ENCODE data around the gene SLX4IP. TPM values are rescaled to one million over a fixed set of nuclear protein-coding genes. Genes with fewer than 3 reads are reported as not detected.

Gene SLX4IP
- total RNA-seq, 4 donors from 2014 or later = 4.8 to 7.2 (median 5.7) TPM

DNA sequence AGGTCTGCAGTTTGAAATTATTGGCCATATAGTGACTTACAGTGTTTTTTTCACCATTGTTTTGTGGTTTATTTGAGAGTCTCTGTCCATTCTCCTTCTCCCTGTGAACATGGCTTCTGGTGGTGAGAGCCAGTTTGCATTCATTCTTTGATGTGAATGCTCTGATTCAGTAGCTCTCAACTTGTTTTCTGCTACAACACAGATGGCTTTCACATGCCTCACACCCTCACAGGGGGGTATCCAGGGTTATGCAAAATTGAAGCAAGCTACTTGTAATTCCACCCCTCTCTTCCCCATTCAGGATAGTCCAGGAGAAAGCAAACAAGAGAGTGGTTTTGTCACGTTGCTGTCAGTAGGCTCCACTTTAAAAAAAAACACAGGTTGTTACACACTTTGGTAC lies 55.6 kb downstream of the SLX4IP start:
- no peak for DNase-seq (ENCODE audit: low spot score in 2 of 2)
- no peak for TF ChIP-seq EP300 (IDR thresholded peaks at IDR 0.05)
- no peak for TF ChIP-seq POLR2A (IDR thresholded peaks at IDR 0.05)
- TF ChIP-seq, protein P1, sequence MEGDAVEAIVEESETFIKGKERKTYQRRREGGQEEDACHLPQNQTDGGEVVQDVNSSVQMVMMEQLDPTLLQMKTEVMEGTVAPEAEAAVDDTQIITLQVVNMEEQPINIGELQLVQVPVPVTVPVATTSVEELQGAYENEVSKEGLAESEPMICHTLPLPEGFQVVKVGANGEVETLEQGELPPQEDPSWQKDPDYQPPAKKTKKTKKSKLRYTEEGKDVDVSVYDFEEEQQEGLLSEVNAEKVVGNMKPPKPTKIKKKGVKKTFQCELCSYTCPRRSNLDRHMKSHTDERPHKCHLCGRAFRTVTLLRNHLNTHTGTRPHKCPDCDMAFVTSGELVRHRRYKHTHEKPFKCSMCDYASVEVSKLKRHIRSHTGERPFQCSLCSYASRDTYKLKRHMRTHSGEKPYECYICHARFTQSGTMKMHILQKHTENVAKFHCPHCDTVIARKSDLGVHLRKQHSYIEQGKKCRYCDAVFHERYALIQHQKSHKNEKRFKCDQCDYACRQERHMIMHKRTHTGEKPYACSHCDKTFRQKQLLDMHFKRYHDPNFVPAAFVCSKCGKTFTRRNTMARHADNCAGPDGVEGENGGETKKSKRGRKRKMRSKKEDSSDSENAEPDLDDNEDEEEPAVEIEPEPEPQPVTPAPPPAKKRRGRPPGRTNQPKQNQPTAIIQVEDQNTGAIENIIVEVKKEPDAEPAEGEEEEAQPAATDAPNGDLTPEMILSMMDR (IDR thresholded peaks at IDR 0.05) = no peak
- no peak for TF ChIP-seq POLR2AphosphoS5 (IDR thresholded peaks at IDR 0.05)

DNA sequence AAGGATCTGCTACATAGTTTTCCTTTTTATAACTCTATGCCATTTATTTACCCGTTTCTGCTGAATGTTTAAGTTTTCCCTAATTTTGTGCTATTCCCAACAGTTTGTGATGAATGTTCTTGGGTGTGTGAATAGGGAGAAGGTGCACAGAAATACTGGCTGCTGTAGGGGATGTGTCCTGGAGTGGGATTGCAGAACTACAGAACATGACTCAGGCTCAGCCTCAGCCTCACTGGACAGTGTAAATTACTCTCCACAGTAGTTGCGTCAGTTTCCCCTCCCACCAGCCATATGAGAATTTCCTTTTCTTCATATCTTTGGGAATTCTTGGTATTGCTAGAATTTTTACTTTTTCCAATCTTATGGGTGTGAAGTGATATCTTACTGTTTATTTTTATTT lies 57.0 kb downstream of the SLX4IP start:
- H3K36me3 ChIP-seq = no peaks in the 10 kb centered on the region
- no peak overlapping the region for H3K27ac ChIP-seq
- no peaks in the 10 kb centered on the region for H3K27me3 ChIP-seq
- H3K4me3 ChIP-seq = no peak overlapping the region
- WGBS = 80% methylated on average over 2 of the region's 2 CpGs
- H3K9me3 ChIP-seq = no peaks in the 10 kb centered on the region
- H3K4me1 ChIP-seq = peaks cover 7% of the 10 kb centered on the region
- TF ChIP-seq POLR2A (IDR thresholded peaks at IDR 0.05) = no peak
- no peak for TF ChIP-seq EP300 (IDR thresholded peaks at IDR 0.05)
- no peak for TF ChIP-seq POLR2AphosphoS5 (IDR thresholded peaks at IDR 0.05)
- TF ChIP-seq, protein P1 (IDR thresholded peaks at IDR 0.05) = no peak
- DNase-seq (ENCODE audit: low spot score in 2 of 2) = no peak

More for the DNA sequence above, 55.6 kb downstream of the SLX4IP start:
- no peaks in the 10 kb centered on the region for H3K27me3 ChIP-seq
- no peaks in the 10 kb centered on the region for H3K36me3 ChIP-seq
- H3K27ac ChIP-seq = no peak overlapping the region
- H3K4me3 ChIP-seq = no peak overlapping the region
- WGBS = 73% methylated on average over 1 of the region's 1 CpG
- H3K4me1 ChIP-seq = peaks cover 14% of the 10 kb centered on the region
- H3K9me3 ChIP-seq = no peaks in the 10 kb centered on the region

DNA sequence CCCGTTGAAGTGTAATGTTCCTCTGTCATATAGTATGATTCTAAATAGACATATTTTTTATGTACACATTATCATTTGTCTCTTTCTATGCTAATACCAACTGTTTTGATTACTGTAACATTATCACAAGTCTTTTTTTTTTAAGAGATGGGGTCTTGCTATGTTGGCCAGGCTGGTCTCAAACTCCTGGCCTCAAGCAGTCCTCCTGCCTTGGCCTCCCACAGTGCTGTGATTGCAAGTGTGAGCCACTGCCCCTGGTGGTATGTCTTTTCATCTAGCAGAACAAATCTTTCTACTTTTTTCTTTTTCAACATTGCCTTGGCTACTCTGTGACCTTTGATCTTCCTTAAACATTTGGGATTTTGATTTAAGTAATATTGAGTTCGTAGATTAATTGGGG lies 57.7 kb downstream of the SLX4IP start:
- no peaks in the 10 kb centered on the region for H3K27me3 ChIP-seq
- H3K27ac ChIP-seq = no peak overlapping the region
- no peak overlapping the region for H3K4me3 ChIP-seq
- H3K9me3 ChIP-seq = no peaks in the 10 kb centered on the region
- DNase-seq (ENCODE audit: low spot score in 2 of 2) = no peak
- 97% methylated on average over 2 of the region's 2 CpGs for WGBS
- no peaks in the 10 kb centered on the region for H3K36me3 ChIP-seq
- TF ChIP-seq, protein P1 (IDR thresholded peaks at IDR 0.05) = no peak
- no peak for TF ChIP-seq POLR2AphosphoS5 (IDR thresholded peaks at IDR 0.05)
- TF ChIP-seq POLR2A (IDR thresholded peaks at IDR 0.05) = no peak
- TF ChIP-seq EP300 (IDR thresholded peaks at IDR 0.05) = no peak
- peaks cover under 1% of the 10 kb centered on the region for H3K4me1 ChIP-seq

DNA sequence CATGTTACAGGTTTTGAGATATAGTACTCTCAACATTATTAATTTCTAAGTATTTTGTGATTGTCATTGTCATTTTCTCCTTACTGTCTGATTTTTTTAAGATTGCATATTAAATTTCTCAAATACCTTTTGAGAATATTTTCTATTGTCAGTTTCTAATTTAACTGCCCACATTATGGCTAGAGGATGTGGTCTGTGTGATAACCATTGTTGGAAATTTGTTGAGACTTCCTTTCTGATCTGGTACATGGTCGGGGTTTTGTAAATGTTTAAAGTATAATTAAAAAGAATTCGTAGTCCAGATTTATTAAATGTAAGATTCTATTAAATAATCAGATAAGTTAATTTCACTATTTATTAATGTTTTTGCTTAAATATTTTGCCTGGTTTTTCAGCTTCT lies 60.1 kb downstream of the SLX4IP start:
- H3K4me1 ChIP-seq = no peaks in the 10 kb centered on the region
- H3K27ac ChIP-seq = no peak overlapping the region
- no peaks in the 10 kb centered on the region for H3K9me3 ChIP-seq
- WGBS = 75% methylated on average over 2 of the region's 2 CpGs
- no peak overlapping the region for H3K4me3 ChIP-seq
- no peak for TF ChIP-seq EP300 (IDR thresholded peaks at IDR 0.05)
- no peak for TF ChIP-seq POLR2AphosphoS5 (IDR thresholded peaks at IDR 0.05)
- no peak for TF ChIP-seq POLR2A (IDR thresholded peaks at IDR 0.05)
- TF ChIP-seq, protein P1 (IDR thresholded peaks at IDR 0.05) = no peak
- no peaks in the 10 kb centered on the region for H3K36me3 ChIP-seq
- H3K27me3 ChIP-seq = no peaks in the 10 kb centered on the region
- DNase-seq (ENCODE audit: low spot score in 2 of 2) = no peak

DNA sequence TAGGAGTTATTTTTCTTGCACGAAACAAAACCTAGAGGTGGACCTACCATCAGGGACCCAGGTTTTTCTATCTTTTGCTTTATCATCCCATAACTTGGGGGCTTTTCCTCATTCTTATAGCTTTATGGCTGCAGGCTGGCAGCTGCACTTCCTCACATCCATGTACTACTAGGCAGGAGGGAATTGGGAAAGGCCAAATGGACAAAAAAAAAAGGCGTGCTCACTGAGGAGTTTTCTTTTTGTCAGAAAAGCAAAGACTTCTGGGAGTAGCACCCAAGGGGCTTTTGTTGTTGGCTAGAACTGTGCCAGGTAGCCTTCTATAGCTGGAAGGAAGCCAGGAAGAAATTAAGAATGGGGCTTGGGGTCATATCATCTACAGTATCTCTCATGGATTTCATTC lies 61.4 kb downstream of the SLX4IP start:
- Histone ChIP-seq H3K4me1 (no peaks in the 10 kb centered on the region), H3K27me3 (no peaks in the 10 kb centered on the region), H3K9me3 (no peaks in the 10 kb centered on the region), H3K36me3 (no peaks in the 10 kb centered on the region), H3K4me3 (no peak overlapping the region), H3K27ac (no peak overlapping the region)
- DNase-seq (ENCODE audit: low spot score in 2 of 2) = no peak
- 92% methylated on average over 2 of the region's 2 CpGs for WGBS
- TF ChIP-seq POLR2AphosphoS5 (IDR thresholded peaks at IDR 0.05) (no peak), POLR2A (IDR thresholded peaks at IDR 0.05) (no peak), EP300 (IDR thresholded peaks at IDR 0.05) (no peak)
- TF ChIP-seq, protein P1 (IDR thresholded peaks at IDR 0.05) = no peak
